Erythroblast (primary cell): Measurements from ENCODE around the gene EDN2.

Source experiments
- DNase-seq, 2 experiments: peaks; one replicate each; lab custom pipeline; 2025; lab: John Stamatoyannopoulos, UW
- GATA1 ChIP-seq: IDR thresholded peaks from 2 replicates; pipeline ENCODE4 v1.6.1; 2011; ENCODE audit warnings: low read depth, mild to moderate bottlenecking, control low read depth, low read length, moderate library complexity
- POLR2A ChIP-seq: IDR thresholded peaks from 2 replicates; pipeline ENCODE4 v1.6.1; 2011; ENCODE audit warnings: mild to moderate bottlenecking, low read length

EDN2 gene

GRCh38 chr1:41480204-41481108 lies 4.0 kb downstream of the EDN2 start:
- no peak for DNase-seq
- TF ChIP-seq GATA1 = no peak
- TF ChIP-seq POLR2A = no peak

GRCh38 chr1:41479808-41480160 lies 4.7 kb downstream of the EDN2 start:
- DNase-seq = no peak
- TF ChIP-seq GATA1 (no peak), POLR2A (no peak)

- no peak for DNase-seq
- TF ChIP-seq POLR2A (no peak), GATA1 (no peak)
Measured at GRCh38 chr1:41479000-41479807, 5.3 kb downstream of the EDN2 start.

- TF ChIP-seq POLR2A (no peak), GATA1 (no peak)
- no peak for DNase-seq
Measured at GRCh38 chr1:41478118-41478748, 6.2 kb downstream of the EDN2 start.

GRCh38 chr1:41476807-41477361 lies 7.6 kb downstream of the EDN2 start:
- TF ChIP-seq GATA1 (no peak), POLR2A (no peak)
- no peak for DNase-seq

- TF ChIP-seq POLR2A = no peak
- TF ChIP-seq GATA1 = no peak
- DNase-seq = no peak
Measured at GRCh38 chr1:41475859-41476567, 8.5 kb downstream of the EDN2 start.

GRCh38 chr1:41475346-41475745 lies 9.1 kb downstream of the EDN2 start:
- DNase-seq = no peak
- no peak for TF ChIP-seq POLR2A
- TF ChIP-seq GATA1 = no peak

GRCh38 chr1:41474490-41475271 lies 9.8 kb downstream of the EDN2 start:
- TF ChIP-seq POLR2A = no peak
- DNase-seq = no peak

- TF ChIP-seq GATA1 (no peak), POLR2A (no peak)
- no peak for DNase-seq
Measured at GRCh38 chr1:41473738-41474362, 10.6 kb downstream of the EDN2 start.

- TF ChIP-seq GATA1 (no peak), POLR2A (no peak)
- no peak for DNase-seq
Measured at GRCh38 chr1:41471658-41472057, 12.8 kb downstream of the EDN2 start.

- no peak for TF ChIP-seq POLR2A
- TF ChIP-seq GATA1 = no peak
- DNase-seq = no peak
Measured at GRCh38 chr1:41469706-41470105, 14.8 kb downstream of the EDN2 start.

- no peak for DNase-seq
- no peak for TF ChIP-seq GATA1
- TF ChIP-seq POLR2A = no peak
Measured at GRCh38 chr1:41468122-41468762, 16.2 kb downstream of the EDN2 start.
